Stomach (tissue), 4 donors: Measurements from ENCODE around the gene OGDH.

Experiments used
- CTCF ChIP-seq, 7 experiments: fragments of 450-650 bp in 4 of 7; fragments of 200-600 bp in 3 of 7; sonication (generic) in 3 of 7; IDR thresholded peaks; one replicate each; pipeline ENCODE4 v1.5.1; 2016 to 2019; ENCODE audit warnings: antibody characterized with exemption in 7 of 7, control low read depth in 2 of 7, mild to moderate bottlenecking in 1 of 7
- EP300 ChIP-seq: sonication (generic); formaldehyde crosslinking; IDR thresholded peaks from one replicate; pipeline ENCODE4 v1.6.1; 2017; ENCODE audit warnings: antibody characterized with exemption
- POLR2A ChIP-seq, 4 donors: fragments of 450-650 bp; IDR thresholded peaks; one replicate each; pipeline ENCODE4 v1.6.1; 2016; ENCODE audit warnings: antibody characterized with exemption in 4 of 4, control low read depth in 2 of 4, mild to moderate bottlenecking in 1 of 4, moderate library complexity in 1 of 4
- POLR2AphosphoS5 ChIP-seq, 3 donors: sonication (generic); formaldehyde crosslinking; IDR thresholded peaks; one replicate each; pipeline ENCODE4 v1.6.1; 2016; ENCODE audit warnings: antibody characterized with exemption in 3 of 3

DNA sequence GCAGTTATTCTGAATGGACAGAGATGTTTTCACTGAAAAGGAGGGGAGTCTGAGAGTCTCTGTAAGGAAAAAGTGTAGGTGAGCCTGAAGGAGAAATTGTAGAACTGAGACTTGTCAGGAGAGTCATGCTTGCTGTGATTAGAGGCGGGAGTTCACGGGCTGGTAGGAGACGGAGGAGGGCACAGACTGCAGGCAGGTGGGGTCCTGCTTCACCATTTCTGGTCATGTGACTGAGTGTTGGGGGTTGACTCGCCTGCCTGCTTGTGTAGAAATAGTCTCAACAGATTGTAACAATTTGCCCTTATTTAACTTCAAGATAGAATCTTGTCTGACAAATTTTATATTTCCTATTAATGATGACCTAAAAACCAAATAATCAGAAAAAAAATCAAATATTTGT lies 70.3 kb downstream of the OGDH start:
- TF ChIP-seq CTCF (IDR thresholded peaks at IDR 0.05) (no peak), EP300 (no peak), POLR2AphosphoS5 (IDR thresholded peaks at IDR 0.05) (no peak), POLR2A (IDR thresholded peaks at IDR 0.05) (no peak)
